A673 (cell line): ENCODE measurements around the gene MAP1LC3B2. TPM values are rescaled to one million over a fixed set of nuclear protein-coding genes. Genes with fewer than 3 reads are reported as not detected.

Experiments
- BruUV-seq: library from RNA; stranded (reverse); fragments of 400-500 nt; replicated peaks from 2 replicates; lab custom pipeline; 2021; lab: Mats Ljungman, UMichigan
- CTCF ChIA-PET: fragments of 300-600 bp; sonication (Branson Sonifier 250); formaldehyde crosslinking; loops from one replicate; lab custom pipeline; 2022; ENCODE audit warnings: antibody characterized with exemption; lab: Charles Lee
- POLR2A ChIA-PET: fragments of 300-600 bp; sonication (Branson Sonifier 250); formaldehyde crosslinking; loops from one replicate; lab custom pipeline; 2022; ENCODE audit warnings: antibody characterized with exemption; ENCODE audit not compliant: low non-redundant PET; lab: Charles Lee
- DNase-seq: peaks from one replicate; pipeline ENCODE4 v3.0.0-alpha.2; 2015; ENCODE audit warnings: low spot score
- H3K27ac ChIP-seq: fragments of 200-600 bp; sonication (generic); 2 replicates; pipeline ENCODE4 v1.5.1; 2016; ENCODE audit warnings: mixed run types, low read depth, mild to moderate bottlenecking, mixed read lengths, antibody characterized with exemption, low read length; ENCODE audit not compliant: poor library complexity, severe bottlenecking
- H3K27me3 ChIP-seq: fragments of 200-600 bp; sonication (generic); replicated peaks from 2 replicates; pipeline ENCODE4 v1.6.1; 2017; ENCODE audit warnings: mixed run types, low read depth, mild to moderate bottlenecking, mixed read lengths, antibody characterized with exemption, low read length; ENCODE audit not compliant: insufficient read depth, poor library complexity
- H3K36me3 ChIP-seq: fragments of 200-600 bp; sonication (generic); 2 replicates; pipeline ENCODE4 v1.6.1; 2016; ENCODE audit warnings: mixed run types, mild to moderate bottlenecking, mixed read lengths, antibody characterized with exemption, low read length; ENCODE audit not compliant: insufficient read depth, poor library complexity, severe bottlenecking
- H3K4me1 ChIP-seq: fragments of 200-600 bp; sonication (generic); 2 replicates; pipeline ENCODE4 v1.6.1; 2017; ENCODE audit warnings: mixed run types, mild to moderate bottlenecking, mixed read lengths, antibody characterized with exemption, low read length; ENCODE audit not compliant: insufficient read depth, poor library complexity, severe bottlenecking
- H3K4me3 ChIP-seq: fragments of 200-600 bp; sonication (generic); 2 replicates; pipeline ENCODE4 v1.5.1; 2016; ENCODE audit warnings: low read depth, mixed run types, mild to moderate bottlenecking, mixed read lengths, low read length; ENCODE audit not compliant: poor library complexity, severe bottlenecking
- H3K9me3 ChIP-seq: fragments of 200-600 bp; sonication (generic); 2 replicates; pipeline ENCODE4 v1.6.1; 2016; ENCODE audit warnings: mixed run types, low read depth, mild to moderate bottlenecking, mixed read lengths, antibody characterized with exemption, low read length; ENCODE audit not compliant: poor library complexity, severe bottlenecking
- EZH2 ChIP-seq: fragments of 200-600 bp; sonication (generic); IDR thresholded peaks from 2 replicates; pipeline ENCODE4 v1.6.1; 2017; ENCODE audit warnings: borderline replicate concordance, low read depth, mild to moderate bottlenecking, mixed read lengths, antibody characterized with exemption, low read length; ENCODE audit not compliant: poor library complexity, severe bottlenecking
- intact Hi-C: fragments of 100-400 bp; cut with micrococcal nuclease; formaldehyde crosslinking; loops from one replicate; pipeline ENCODE4 v1.10.0; 2022; ENCODE audit not compliant: unreplicated experiment
- total RNA-seq: library from RNA; stranded (reverse); gene quantifications from 2 replicates; pipeline ENCODE4 v1.2.3, GENCODE V29; 2021
- TF ChIP-seq, protein P1 (sequence below): fragments of 300-800, 200-600 bp; sonication (generic); conservative IDR thresholded peaks from 2 replicates; pipeline ENCODE4 v1.5.1; 2017; ENCODE audit warnings: low read depth, mild to moderate bottlenecking, antibody characterized with exemption, low read length, moderate library complexity, mixed read lengths

MAP1LC3B2 gene
- total RNA-seq, 1 experiment from 2014 or later, result 1.7 TPM

DNA sequence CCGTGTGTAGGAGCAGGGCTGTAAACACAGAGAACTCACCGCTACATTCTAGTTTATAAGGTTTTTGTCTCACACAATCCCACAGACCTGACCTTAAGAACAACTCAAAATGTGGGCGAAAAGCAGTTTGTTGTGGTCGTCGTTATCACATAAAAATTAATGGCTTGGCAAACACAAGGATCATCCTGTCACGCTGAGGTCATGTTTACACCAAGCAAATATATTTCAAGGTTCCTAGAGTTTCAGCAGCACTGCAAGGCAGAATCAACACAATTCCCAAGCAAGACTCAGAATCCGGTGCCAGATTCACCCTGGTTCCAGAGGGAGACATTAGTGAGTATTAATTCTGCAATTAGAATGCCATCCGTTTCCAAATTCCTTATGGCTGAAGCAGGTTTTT is 30.1 kb upstream of the MAP1LC3B2 start:
- no peaks in the 10 kb centered on the region for H3K27me3 ChIP-seq
- intact Hi-C loops, result loop anchor here (2.0 kb wide), 1 partner anchor 24 kb away; no protein-coding TSS in a partner anchor
- H3K36me3 ChIP-seq, result no peaks in the 10 kb centered on the region
- POLR2A ChIA-PET, result interaction anchor here (0.6 kb wide), 1 partner anchor 37 kb away, joined by 3 read pairs; no protein-coding TSS in a partner anchor
- H3K4me1 ChIP-seq, result peaks cover 33% of the 10 kb centered on the region
- no peak for TF ChIP-seq EZH2
- TF ChIP-seq, protein P1, sequence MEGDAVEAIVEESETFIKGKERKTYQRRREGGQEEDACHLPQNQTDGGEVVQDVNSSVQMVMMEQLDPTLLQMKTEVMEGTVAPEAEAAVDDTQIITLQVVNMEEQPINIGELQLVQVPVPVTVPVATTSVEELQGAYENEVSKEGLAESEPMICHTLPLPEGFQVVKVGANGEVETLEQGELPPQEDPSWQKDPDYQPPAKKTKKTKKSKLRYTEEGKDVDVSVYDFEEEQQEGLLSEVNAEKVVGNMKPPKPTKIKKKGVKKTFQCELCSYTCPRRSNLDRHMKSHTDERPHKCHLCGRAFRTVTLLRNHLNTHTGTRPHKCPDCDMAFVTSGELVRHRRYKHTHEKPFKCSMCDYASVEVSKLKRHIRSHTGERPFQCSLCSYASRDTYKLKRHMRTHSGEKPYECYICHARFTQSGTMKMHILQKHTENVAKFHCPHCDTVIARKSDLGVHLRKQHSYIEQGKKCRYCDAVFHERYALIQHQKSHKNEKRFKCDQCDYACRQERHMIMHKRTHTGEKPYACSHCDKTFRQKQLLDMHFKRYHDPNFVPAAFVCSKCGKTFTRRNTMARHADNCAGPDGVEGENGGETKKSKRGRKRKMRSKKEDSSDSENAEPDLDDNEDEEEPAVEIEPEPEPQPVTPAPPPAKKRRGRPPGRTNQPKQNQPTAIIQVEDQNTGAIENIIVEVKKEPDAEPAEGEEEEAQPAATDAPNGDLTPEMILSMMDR, result no peak
- no peaks in the 10 kb centered on the region for H3K9me3 ChIP-seq
- H3K27ac ChIP-seq, result no peak overlapping the region
- no TSS peak for BruUV-seq
- CTCF ChIA-PET, result no interaction called here
- H3K4me3 ChIP-seq, result no peak overlapping the region
- no peak for DNase-seq

DNA sequence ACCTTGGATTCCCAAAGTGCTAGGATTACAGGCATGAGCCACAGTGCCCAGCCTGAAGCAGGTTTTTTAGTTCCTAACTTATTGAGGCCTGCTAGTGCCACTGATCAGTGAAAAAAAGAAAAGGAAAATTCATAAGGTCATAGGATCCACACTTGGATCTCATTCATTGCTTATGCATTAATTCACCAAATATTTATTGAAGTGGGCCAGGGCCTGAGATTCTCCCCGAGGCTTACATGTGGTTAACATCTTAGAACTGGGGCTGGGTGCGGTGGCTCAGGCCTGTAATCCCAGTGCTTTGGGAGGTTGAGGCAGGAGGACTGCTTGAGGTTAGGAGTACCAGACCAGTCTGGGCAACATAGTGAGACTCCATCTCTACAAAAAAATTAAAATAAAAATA is 29.5 kb upstream of the MAP1LC3B2 start:
- H3K9me3 ChIP-seq, result no peaks in the 10 kb centered on the region
- ChIA-PET CTCF (no interaction called here), POLR2A (no interaction called here)
- no peaks in the 10 kb centered on the region for H3K27me3 ChIP-seq
- no peak for TF ChIP-seq EZH2
- no peak overlapping the region for H3K4me3 ChIP-seq
- H3K4me1 ChIP-seq, result peaks cover 31% of the 10 kb centered on the region
- intact Hi-C loops, result loop anchor here (2.0 to 10.0 kb wide), 2 partner anchors 23 to 385 kb away; no protein-coding TSS in a partner anchor
- no peaks in the 10 kb centered on the region for H3K36me3 ChIP-seq
- no peak overlapping the region for H3K27ac ChIP-seq
- BruUV-seq, result no TSS peak
- DNase-seq, result no peak

DNA sequence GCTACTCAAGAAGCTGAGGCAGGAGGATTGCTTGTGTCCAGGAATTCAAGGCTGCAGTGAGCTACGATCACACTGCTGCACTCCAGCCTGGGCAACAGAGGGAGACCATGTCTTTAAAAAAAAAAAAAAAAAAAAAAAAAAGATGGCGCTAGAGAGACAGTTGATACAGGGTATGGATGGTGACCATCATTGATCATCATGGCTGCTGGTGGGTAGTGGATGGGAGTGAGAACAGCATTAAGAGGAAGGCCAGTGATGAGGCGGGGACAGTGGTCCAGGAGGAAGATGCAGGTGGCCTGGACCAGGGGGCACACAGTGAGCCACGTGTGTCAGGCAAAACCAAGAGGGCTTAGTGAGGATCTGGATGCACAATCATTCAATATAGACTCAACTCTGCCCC is 26.8 kb upstream of the MAP1LC3B2 start:
- Histone ChIP-seq H3K27ac (no peak overlapping the region), H3K36me3 (no peaks in the 10 kb centered on the region), H3K4me1 (peaks cover 10% of the 10 kb centered on the region), H3K9me3 (no peaks in the 10 kb centered on the region), H3K27me3 (no peaks in the 10 kb centered on the region), H3K4me3 (no peak overlapping the region)
- no TSS peak for BruUV-seq
- CTCF ChIA-PET, result interaction anchor here (0.7 kb wide), 2 partner anchors 183 to 1136 kb away, joined by 5 to 21 read pairs; no protein-coding TSS in a partner anchor
- TF ChIP-seq, protein P1, result peak; percentile 35
- TF ChIP-seq EZH2, result no peak
- intact Hi-C loops, result loop anchor here (10.0 kb wide), 1 partner anchor 388 kb away; no protein-coding TSS in a partner anchor
- POLR2A ChIA-PET, result no interaction called here
- DNase-seq, result no peak

DNA sequence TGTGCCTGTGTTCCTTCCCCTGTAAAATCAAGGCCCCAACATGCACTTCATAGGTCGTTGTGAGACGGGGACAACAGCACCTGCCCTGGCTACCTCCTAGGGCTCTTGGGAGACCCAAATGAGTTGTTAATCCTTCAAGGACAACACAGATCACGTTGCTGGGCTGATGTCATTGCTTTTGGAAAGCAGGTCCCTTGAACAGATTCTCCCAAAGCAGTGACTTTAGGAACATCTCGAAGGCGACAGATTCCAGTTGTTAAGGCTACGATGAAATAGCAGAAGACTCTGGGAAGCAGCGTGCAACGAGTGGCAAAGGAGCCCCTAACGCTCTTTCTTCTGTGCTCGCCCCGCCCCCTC is 26.2 kb upstream of the MAP1LC3B2 start:
- Histone ChIP-seq H3K4me3 (peak overlapping the region; percentile 72), H3K27ac (peak overlapping the region; percentile 43), H3K9me3 (no peaks in the 10 kb centered on the region), H3K27me3 (no peaks in the 10 kb centered on the region), H3K4me1 (peaks cover 10% of the 10 kb centered on the region), H3K36me3 (no peaks in the 10 kb centered on the region)
- POLR2A ChIA-PET, result interaction anchor here (0.7 to 2.0 kb wide), 2 partner anchors 19 to 127 kb away, joined by 7 to 17 read pairs; no protein-coding TSS in a partner anchor
- intact Hi-C loops, result loop anchor here (10.0 kb wide), 1 partner anchor 388 kb away; no protein-coding TSS in a partner anchor
- CTCF ChIA-PET, result no interaction called here
- no peak for DNase-seq
- TF ChIP-seq, protein P1, result no peak
- TF ChIP-seq EZH2, result no peak
- TSS peak; percentile 66 for BruUV-seq
